ENCODE results near the gene P2RY10.
"Not testable (repeated sequence)": the region's sequence is repeated elsewhere in the genome, so short reads cannot be mapped to it uniquely, and the experiment has no call there.

The P2RY10 gene

DNA sequence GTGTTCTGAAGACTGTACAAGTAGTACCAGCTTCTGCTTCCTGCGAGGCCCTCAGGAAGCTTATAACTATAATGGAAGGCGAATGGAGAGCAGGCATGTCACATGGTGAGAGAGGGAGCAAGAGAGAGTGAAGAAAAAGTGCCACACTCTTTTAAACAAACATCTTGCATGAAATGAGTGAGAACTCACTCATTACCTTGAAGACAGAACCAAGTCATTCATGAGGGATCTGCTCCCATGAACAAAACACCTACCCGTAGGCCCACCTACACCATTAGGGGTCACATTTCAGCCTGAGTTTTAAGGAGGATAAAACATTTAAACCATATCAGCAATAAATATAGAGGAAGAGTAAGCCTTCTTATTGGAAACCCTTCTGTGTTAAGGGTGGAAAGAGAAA lies 19.4 kb downstream of the P2RY10 start:
- Mint-ChIP-seq H3K4me1 (peaks cover 15 to 43% of the 10 kb centered on the region in 2 donors), H3K9me3 (peaks cover 10 to 12% of the 10 kb centered on the region in 2 donors), H3K36me3 (peaks cover 43 to 49% of the 10 kb centered on the region in 2 donors), H3K27ac (peak overlapping the region; percentile 66), H3K27me3 (no peaks in the 10 kb centered on the region), H3K4me3 (no peak overlapping the region)
- ATAC-seq (replicated peaks) (peak; percentile 21 to 31), DNase-seq (no peak)

DNA sequence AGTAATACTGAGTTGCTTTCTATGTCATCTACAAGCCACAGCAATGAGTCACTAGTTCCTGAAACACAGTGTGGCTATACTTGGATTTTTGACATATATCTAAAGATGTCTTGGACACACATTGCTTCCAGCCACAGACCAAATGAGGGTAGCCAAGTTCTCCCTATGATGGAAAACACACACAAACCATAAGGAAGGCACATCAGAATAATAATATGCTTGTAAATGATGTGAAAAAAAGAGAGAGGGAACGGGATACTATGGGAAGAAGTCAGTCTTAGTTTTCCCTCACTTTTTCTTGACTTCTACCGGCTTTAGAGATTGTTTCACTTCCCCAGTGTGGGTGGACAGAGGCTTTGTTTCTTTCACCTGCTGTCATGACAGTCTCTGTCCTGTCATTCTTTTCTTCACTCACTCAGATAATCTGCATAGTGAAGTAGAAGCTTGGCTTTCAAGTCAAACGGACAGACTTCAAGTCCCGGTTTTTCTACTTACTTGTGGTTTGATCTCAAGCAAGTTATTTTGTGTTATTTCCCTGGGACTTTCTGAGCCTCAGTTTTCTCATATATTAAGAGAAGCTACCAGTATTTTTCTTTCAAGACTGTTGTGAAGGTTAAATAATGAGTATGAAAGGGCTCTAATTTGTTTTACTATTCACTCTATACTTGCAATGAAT lies 34.7 kb downstream of the P2RY10 start:
- ATAC-seq (replicated peaks) (peak; percentile 97 to 98), DNase-seq (peak; percentile 37)
- Mint-ChIP-seq H3K27me3 (no peaks in the 10 kb centered on the region), H3K4me3 (peak overlapping the region; percentile 78 to 79), H3K4me1 (peaks cover 25 to 48% of the 10 kb centered on the region in 2 donors), H3K9me3 (peaks cover 0 to 3% of the 10 kb centered on the region in 2 donors), H3K27ac (peak overlapping the region; percentile 94), H3K36me3 (peaks cover 13% of the 10 kb centered on the region in 2 donors)

DNA sequence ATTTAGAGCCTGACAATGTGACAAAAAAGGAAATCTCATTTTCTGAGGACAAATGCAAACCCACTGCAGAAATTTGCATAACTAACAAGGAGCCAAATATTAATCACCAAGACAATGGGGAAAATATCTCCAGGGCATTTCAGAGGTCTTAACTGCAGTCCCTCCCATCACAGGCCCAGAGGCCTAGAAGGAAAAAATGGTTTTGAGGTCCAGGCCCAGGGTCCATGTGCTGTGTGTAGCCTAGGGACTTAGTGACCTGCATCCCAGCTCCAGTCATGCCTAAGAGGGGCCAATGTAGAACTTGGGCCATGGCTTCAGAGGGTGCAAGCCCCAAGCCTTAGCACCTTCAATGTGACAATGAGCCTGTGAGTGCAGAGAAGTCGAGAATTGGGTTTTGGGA lies 44.2 kb downstream of the P2RY10 start:
- peaks cover 15 to 16% of the 10 kb centered on the region in 2 donors for H3K9me3 Mint-ChIP-seq
- H3K27me3 Mint-ChIP-seq: no peaks in the 10 kb centered on the region
- H3K27ac Mint-ChIP-seq: no peak overlapping the region
- H3K4me1 Mint-ChIP-seq: peaks cover 11 to 14% of the 10 kb centered on the region in 2 donors
- no peak overlapping the region for H3K4me3 Mint-ChIP-seq
- DNase-seq (no peak), ATAC-seq (replicated peaks) (no peak)
- H3K36me3 Mint-ChIP-seq: peaks cover 18 to 23% of the 10 kb centered on the region in 2 donors

DNA sequence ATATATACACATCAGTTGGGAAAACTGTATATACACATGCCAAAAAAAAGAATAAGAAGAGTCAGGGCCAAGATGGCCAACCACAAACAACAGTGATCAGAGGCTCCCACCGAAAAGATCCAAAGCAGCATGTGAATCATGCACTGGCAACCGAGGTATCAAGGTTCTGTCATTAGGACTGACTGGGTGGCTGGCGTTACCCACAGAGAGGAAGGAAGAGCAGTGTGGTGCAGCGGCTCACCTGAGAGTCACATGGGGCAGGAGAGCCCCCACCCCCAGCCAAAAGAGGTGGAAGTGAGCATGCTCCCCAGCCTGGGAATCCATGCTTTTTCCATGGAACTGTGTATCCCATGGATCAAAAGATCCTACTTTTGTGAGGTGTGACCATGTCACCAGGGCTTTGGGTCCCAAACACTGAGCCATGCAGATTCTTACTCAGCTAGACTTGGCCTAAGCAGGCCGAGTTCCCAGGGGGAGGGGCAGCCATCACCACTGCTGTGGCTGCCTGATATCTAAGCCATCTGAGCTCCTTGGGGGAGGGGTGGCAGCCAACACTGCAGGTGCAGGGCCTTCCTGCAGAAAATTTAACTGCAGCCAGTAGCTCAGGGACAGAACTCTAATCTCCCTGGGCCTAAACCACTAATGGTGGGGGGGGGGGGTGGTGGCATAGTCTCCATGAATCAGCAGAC lies 52.8 kb downstream of the P2RY10 start:
- DNase-seq (no peak), ATAC-seq (replicated peaks) (no peak)
- Mint-ChIP-seq H3K4me1 (peaks cover 2 to 5% of the 10 kb centered on the region in 2 donors), H3K9me3 (peaks cover 4% of the 10 kb centered on the region in 2 donors), H3K4me3 (no peak overlapping the region), H3K36me3 (peaks cover 0 to 4% of the 10 kb centered on the region in 2 donors), H3K27ac (no peak overlapping the region), H3K27me3 (peaks cover 0 to 5% of the 10 kb centered on the region in 2 donors)

DNA sequence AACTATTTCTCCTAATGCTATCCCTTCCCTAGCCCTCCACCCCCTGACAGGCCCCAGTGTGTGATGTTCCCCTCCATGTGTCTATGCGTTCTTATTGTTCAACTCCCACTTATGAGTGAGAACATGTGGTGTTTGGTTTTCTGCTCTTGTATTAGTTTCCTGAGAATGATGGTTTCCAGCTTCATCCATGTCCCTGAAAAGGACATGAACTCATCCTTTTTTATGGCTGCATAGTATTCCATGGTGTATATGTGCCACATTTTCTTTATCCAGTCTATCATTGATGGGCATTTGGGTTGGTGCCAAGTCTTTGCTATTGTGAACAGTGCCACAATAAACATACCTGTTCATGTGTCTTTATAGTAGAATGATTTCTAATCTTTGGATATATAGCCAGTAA lies 62.3 kb downstream of the P2RY10 start:
- not testable (repeated sequence) for ATAC-seq (replicated peaks); H3K27ac Mint-ChIP-seq; H3K4me1 Mint-ChIP-seq; DNase-seq; H3K4me3 Mint-ChIP-seq; H3K27me3 Mint-ChIP-seq
- Mint-ChIP-seq H3K9me3 (peaks cover 10 to 15% of the 10 kb centered on the region in 2 donors), H3K36me3 (peaks cover 4 to 13% of the 10 kb centered on the region in 2 donors)

All from stimulated activated naive B cell treated with anti-CD40 and anti-IgM and Interleukin-4, amounts not matched to agents 10 μg/mL and 1 μg/mL and 100 μg/mL, for 72 hours (primary cell).